Nucleus accumbens (tissue), 56 donors: Measurements from ENCODE around the gene TMEM17.

ENCODE experiments used
- DNase-seq, 56 donors: peaks; one replicate each; lab custom pipeline; 2025; lab: John Stamatoyannopoulos, UW

Gene TMEM17

DNA sequence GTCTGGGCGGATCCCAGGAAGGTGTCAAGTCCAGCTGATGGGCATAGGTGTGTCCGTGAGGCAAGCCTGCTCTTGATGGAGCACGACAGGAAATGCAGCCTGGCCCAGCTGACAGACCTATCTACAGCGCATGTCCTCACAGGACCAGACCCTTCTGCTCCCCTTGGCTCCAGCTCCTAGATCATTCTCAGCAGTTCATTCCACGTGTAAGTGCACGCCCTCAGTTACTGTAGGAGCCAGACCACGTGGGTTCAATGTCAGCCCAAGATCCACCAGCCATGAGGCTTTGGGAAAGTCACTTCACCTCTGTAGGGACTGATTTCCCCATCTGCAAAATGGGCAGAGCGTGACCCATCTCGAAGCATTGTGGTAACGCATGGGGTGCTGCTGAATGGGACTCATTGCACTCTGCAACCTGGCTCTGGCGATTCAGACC is 47.8 kb downstream of the TMEM17 start:
- no peak for DNase-seq

DNA sequence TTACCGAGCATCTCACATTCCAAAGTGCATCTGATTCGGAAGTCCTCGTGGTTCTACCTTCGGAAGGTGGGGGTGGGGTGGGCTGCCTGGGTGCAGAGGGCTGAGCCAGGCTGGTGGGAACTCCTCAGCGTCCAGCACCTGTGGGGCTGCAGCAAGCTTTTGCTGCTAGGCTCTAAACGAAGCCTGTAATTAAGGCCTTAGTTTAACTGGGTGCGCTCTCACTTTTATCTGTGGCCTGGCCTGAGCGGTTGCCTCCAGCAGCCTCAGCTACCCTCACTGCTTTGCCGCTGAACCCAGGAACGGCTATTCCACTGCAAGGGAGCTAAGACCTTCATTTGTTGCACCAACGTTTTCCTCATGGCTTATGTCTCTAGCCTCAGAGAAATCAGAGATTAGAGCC is 48.4 kb downstream of the TMEM17 start:
- DNase-seq, result no peak

DNA sequence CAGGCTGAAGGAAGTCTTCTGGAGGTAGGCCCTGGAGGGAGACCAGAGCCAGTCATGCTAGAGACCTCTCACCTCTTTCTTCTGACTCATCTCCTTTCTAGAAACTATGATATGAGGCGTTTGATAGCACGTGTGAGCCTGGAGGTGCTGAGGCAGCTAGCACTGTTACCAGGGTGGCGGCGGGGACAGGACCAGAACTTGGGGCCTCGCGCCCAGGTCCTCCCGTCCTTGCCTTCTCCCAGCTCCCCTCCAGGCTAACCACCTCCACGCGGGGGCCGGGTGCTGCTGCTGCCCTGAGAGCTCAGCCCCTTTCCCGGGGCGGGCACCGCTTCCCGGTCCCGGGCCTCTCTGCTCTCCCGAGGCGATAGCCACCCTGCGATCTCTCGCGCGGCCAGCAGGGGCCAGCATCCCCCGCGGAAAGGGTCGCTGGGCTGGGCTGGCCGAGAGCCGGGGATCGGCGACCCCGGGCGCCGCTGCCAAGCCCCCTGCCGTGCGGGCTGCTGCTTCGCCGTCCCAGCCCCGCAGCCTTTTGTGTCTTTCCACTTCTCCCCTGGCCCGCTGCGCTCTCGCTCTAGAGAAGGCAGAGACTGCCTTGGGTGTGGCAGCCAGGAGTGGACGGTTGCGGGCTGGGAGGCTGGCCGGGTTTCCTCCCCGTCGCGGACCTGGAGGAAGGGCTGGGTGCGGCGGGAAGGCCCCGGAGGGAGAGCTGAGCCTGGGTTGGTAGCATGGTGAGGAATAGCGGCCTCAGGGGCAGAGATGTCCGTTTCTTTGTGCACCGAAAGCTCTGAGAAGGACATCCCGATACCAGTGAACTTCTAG is 49.1 kb downstream of the TMEM17 start:
- peak in 49 of 56 donors; percentile 12 to 84 (median 52) for DNase-seq

- no peak for DNase-seq
These were observed 49.9 kb downstream of the TMEM17 start for GRCh38 chr2:62455957-62456692.

- DNase-seq, result no peak
These were observed 52.0 kb downstream of the TMEM17 start for GRCh38 chr2:62453955-62454354.

GRCh38 chr2:62452701-62453454 is 53.1 kb downstream of the TMEM17 start:
- no peak for DNase-seq

- no peak for DNase-seq
These were observed 55.2 kb downstream of the TMEM17 start for GRCh38 chr2:62450716-62451191.
